ENCODE data around the gene ATXN1.

The ATXN1 gene

GRCh38 chr6:16498237-16498636 lies 263.0 kb downstream of the ATXN1 start:
- no peak for DNase-seq (ENCODE audit: low read depth)

- no peak for DNase-seq (ENCODE audit: low read depth)
These were observed 264.1 kb downstream of the ATXN1 start for GRCh38 chr6:16496991-16497801.

- DNase-seq (ENCODE audit: low read depth) = no peak
These were observed 265.1 kb downstream of the ATXN1 start for GRCh38 chr6:16496210-16496609.

- DNase-seq (ENCODE audit: low read depth) = no peak
These were observed 266.5 kb downstream of the ATXN1 start for GRCh38 chr6:16494793-16495192.

GRCh38 chr6:16493802-16494201 lies 267.5 kb downstream of the ATXN1 start:
- no peak for DNase-seq (ENCODE audit: low read depth)

- DNase-seq (ENCODE audit: low read depth) = no peak
These were observed 268.1 kb downstream of the ATXN1 start for GRCh38 chr6:16493112-16493511.

GRCh38 chr6:16491666-16492313 lies 269.5 kb downstream of the ATXN1 start:
- no peak for DNase-seq (ENCODE audit: low read depth)

GRCh38 chr6:16490616-16491015 lies 270.6 kb downstream of the ATXN1 start:
- no peak for DNase-seq (ENCODE audit: low read depth)

GRCh38 chr6:16488813-16489212 lies 272.4 kb downstream of the ATXN1 start:
- DNase-seq (ENCODE audit: low read depth) = no peak

GRCh38 chr6:16487996-16488674 lies 273.1 kb downstream of the ATXN1 start:
- no peak for DNase-seq (ENCODE audit: low read depth)

GRCh38 chr6:16486661-16487060 lies 274.6 kb downstream of the ATXN1 start:
- DNase-seq (ENCODE audit: low read depth) = no peak

- DNase-seq (ENCODE audit: low read depth) = no peak
These were observed 277.9 kb downstream of the ATXN1 start for GRCh38 chr6:16483315-16483875.

- DNase-seq (ENCODE audit: low read depth) = no peak
These were observed 278.5 kb downstream of the ATXN1 start for GRCh38 chr6:16482702-16483314.

- peak; percentile 64 for DNase-seq (ENCODE audit: low read depth)
These were observed 279.4 kb downstream of the ATXN1 start for GRCh38 chr6:16481697-16482399.

GRCh38 chr6:16480763-16481560 lies 280.3 kb downstream of the ATXN1 start:
- DNase-seq (ENCODE audit: low read depth) = no peak

GRCh38 chr6:16477367-16478149 lies 283.7 kb downstream of the ATXN1 start:
- DNase-seq (ENCODE audit: low read depth) = no peak

GRCh38 chr6:16476861-16477260 lies 284.4 kb downstream of the ATXN1 start:
- DNase-seq (ENCODE audit: low read depth) = no peak

- DNase-seq (ENCODE audit: low read depth) = no peak
These were observed 285.8 kb downstream of the ATXN1 start for GRCh38 chr6:16475494-16475781.

GRCh38 chr6:16474772-16475493 lies 286.3 kb downstream of the ATXN1 start:
- DNase-seq (ENCODE audit: low read depth) = no peak
